Colonic mucosa (tissue), 4 donors: ENCODE measurements around the gene FTO. TPM values are rescaled to one million over a fixed set of nuclear protein-coding genes. Genes with fewer than 3 reads are reported as not detected.

Experiments
- DNase-seq: peaks from one replicate; pipeline ENCODE4 v3.0.0-alpha.2; 2020
- H3K27ac ChIP-seq: fragments of 200-600 bp; one replicate; pipeline ENCODE4 v1.8.0; 2021
- H3K27me3 ChIP-seq: fragments of 200-600 bp; one replicate; pipeline ENCODE4 v1.8.0; 2021
- H3K36me3 ChIP-seq: fragments of 200-600 bp; one replicate; pipeline ENCODE4 v1.8.0; 2021
- H3K4me1 ChIP-seq: fragments of 200-600 bp; one replicate; pipeline ENCODE4 v1.8.0; 2021; ENCODE audit warnings: mild to moderate bottlenecking
- H3K4me3 ChIP-seq: fragments of 200-600 bp; one replicate; pipeline ENCODE4 v1.8.0; 2021
- H3K9ac ChIP-seq, 2 donors: one replicate each; pipeline ENCODE4 v1.7.0; 2013; ENCODE audit warnings: control low read depth in 2 of 2, low read depth in 2 of 2, low read length in 2 of 2
- H3K9me3 ChIP-seq: fragments of 200-600 bp; one replicate; pipeline ENCODE4 v1.8.0; 2021
- intact Hi-C: fragments of 100-400 bp; cut with DNase I; formaldehyde crosslinking; loops from one replicate; pipeline ENCODE4 v1.14.1; 2022
- total RNA-seq, 2 donors: library from RNA; stranded (reverse); fragmentation: NEBNext Ultra II Directional in 1 of 2; extraction: Animal tissue kit (Norgen Biotek cat#: 25700) in 1 of 2; gene quantifications; one replicate each; pipeline ENCODE4 v1.2.1, GENCODE V29; 2021
- TF ChIP-seq, protein P1 (sequence below): fragments of 200-600 bp; IDR thresholded peaks from one replicate; pipeline ENCODE4 v1.8.0; 2022; ENCODE audit warnings: antibody characterized with exemption, mild to moderate bottlenecking
- donor health status: healthy.
- donor health status: DM: no; HTN: no; CAD: no.
- donor health status: DM: no; HTN: no; CAD: no.

The FTO gene
- total RNA-seq, 2 donors from 2014 or later: 38.3 to 39.2 TPM

DNA sequence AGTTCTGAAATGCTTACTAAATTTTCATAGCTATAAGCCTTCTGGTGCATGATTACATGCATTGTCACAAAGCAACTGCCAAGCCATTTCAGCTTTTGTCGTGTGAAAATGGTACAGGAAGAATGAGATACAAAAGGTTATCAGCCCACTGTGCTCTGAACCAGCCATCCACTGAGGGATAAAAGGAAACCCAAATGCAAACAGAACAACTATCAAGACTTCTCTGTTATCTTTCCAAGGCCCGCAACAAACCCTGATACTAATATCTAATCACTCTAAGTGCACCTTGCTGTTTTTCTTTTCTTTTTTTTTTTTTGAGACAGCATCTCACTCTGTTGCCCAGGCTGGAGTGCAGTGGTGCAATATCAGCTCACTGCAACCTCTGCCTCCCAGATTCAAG lies 109.0 kb downstream of the FTO start:
- Histone ChIP-seq H3K4me3 (no peak overlapping the region), H3K9ac (no peak overlapping the region), H3K36me3 (no peaks in the 10 kb centered on the region), H3K4me1 (peaks cover 4% of the 10 kb centered on the region), H3K27me3 (no peaks in the 10 kb centered on the region), H3K9me3 (no peaks in the 10 kb centered on the region), H3K27ac (no peak overlapping the region)
- TF ChIP-seq, protein P1, sequence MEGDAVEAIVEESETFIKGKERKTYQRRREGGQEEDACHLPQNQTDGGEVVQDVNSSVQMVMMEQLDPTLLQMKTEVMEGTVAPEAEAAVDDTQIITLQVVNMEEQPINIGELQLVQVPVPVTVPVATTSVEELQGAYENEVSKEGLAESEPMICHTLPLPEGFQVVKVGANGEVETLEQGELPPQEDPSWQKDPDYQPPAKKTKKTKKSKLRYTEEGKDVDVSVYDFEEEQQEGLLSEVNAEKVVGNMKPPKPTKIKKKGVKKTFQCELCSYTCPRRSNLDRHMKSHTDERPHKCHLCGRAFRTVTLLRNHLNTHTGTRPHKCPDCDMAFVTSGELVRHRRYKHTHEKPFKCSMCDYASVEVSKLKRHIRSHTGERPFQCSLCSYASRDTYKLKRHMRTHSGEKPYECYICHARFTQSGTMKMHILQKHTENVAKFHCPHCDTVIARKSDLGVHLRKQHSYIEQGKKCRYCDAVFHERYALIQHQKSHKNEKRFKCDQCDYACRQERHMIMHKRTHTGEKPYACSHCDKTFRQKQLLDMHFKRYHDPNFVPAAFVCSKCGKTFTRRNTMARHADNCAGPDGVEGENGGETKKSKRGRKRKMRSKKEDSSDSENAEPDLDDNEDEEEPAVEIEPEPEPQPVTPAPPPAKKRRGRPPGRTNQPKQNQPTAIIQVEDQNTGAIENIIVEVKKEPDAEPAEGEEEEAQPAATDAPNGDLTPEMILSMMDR: no peak
- intact Hi-C loops: no loop called here
- DNase-seq: no peak

DNA sequence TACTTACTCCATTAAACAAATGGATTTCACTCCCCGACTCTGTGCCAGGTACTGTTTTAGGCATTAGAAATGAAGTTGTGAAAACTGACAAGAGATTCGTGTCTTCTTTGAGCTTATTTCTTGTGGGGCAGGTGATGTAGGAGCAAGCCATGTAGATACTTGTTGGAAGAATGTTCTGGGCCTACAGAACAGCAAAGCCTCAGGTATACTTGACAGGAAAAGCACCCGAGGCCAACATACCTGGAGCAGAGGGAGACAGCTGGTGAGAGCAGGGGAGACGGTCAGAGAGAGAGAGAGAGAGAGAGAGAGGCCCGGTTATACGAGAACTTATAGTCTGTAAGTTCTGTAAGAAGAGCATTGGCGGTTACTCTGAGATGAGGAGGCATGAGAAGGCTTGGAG lies 110.8 kb downstream of the FTO start:
- Histone ChIP-seq H3K4me1 (peaks cover 4% of the 10 kb centered on the region), H3K27ac (no peak overlapping the region), H3K9me3 (no peaks in the 10 kb centered on the region), H3K27me3 (no peaks in the 10 kb centered on the region), H3K36me3 (no peaks in the 10 kb centered on the region), H3K9ac (no peak overlapping the region), H3K4me3 (no peak overlapping the region)
- TF ChIP-seq, protein P1: no peak
- DNase-seq: no peak
- intact Hi-C loops: no loop called here

DNA sequence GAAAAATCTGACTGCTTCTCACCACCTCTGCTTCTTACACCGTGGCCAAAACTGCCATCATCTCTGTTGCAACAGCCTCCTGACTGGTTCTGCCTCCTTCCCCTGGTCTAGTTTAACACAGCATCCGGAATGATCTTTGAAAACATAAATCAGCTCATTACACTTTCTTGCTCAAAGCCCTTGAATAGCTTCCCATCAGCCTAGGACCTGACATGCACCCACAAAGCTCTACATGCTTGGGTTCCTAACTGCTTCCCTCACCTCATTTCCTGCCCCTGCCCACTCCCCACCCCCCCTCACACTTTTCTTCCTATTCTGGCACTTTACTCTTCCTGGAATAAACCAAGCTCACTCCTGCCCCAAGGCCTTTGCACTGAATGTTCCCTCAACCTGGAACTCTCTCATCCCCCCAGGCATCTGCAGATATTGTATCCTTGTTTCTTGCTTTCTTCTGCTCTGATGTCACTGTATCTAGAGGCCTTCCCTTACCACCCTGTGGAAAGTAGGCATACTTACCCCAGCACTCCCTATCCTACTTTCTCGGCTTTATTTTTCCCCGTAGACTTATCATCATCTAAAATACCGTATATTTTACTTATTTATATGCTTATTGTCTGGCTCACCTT lies 112.4 kb downstream of the FTO start:
- Histone ChIP-seq H3K9ac (no peak overlapping the region), H3K4me3 (no peak overlapping the region), H3K4me1 (peaks cover 4% of the 10 kb centered on the region), H3K36me3 (no peaks in the 10 kb centered on the region), H3K27me3 (no peaks in the 10 kb centered on the region), H3K9me3 (no peaks in the 10 kb centered on the region), H3K27ac (no peak overlapping the region)
- DNase-seq: no peak
- TF ChIP-seq, protein P1: no peak
- intact Hi-C loops: no loop called here

DNA sequence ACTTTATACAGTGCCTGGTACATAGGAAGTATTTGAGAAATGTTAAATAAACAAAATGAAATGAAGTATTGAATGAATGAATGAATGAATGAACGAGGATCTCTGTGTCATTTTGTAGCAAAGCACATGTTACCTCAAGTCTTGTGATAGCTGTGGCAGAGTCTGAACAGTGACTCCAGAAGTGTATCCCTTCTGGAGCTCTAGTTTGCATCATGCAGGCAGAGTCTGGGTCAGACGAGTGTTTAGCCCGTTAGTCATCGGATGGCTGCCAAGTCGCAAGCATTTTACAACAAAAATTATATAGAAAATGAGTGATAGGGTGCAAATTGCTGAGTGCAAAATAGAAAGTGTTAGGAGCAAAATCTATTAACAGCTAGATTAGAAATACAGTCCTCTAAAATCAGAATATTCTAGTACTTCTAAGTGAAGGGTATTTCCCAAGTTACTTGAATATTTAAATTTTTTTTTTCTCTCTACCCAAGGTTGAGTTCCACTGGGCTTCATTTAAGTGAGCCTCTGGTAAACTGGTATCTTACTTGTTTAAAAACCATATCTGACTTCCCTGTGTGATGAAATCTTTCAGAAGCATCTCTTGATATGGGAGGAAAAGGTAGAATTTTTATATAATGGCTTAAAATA lies 113.3 kb downstream of the FTO start:
- no peak overlapping the region for H3K27ac ChIP-seq
- TF ChIP-seq, protein P1: no peak

DNA sequence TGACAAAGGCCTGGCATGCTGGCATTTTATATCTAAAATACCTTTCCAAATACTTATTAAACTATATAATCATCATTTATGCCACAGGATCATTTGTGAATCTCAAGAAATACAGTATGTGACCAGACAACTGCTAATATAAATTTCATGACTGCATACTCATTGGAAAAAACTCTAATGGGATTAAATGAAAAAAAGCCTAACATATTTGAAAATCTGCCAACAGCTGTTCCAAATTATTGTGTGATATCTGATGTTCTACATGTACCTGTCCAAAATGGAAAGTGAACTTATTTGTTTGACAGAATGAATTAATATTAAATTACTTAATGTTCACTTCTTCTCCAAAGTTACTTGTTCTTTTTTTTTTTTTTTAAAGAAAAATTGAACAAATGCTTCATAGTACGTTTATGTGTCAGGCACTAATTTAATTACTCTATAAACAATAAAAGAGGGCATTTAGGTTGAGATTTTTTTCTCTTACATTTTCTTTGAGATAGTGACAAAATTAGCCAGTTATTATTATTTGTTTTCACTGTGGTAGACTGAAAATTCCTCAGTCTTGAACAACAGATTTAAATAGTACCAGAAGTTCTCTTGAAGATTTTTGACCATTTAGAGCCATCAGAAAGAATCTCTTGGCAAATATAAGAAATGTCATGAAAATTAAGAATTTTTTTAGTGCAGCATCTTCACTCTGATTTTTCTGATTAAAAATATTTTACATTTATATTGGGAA lies 114.0 kb downstream of the FTO start:
- Histone ChIP-seq H3K27me3 (no peaks in the 10 kb centered on the region), H3K9me3 (no peaks in the 10 kb centered on the region), H3K36me3 (no peaks in the 10 kb centered on the region), H3K27ac (no peak overlapping the region), H3K9ac (no peak overlapping the region), H3K4me3 (no peak overlapping the region), H3K4me1 (peaks cover 4% of the 10 kb centered on the region)
- TF ChIP-seq, protein P1: no peak
- DNase-seq: no peak
- intact Hi-C loops: no loop called here

More for the DNA sequence above, 113.3 kb downstream of the FTO start:
- Histone ChIP-seq H3K27me3 (no peaks in the 10 kb centered on the region), H3K9ac (no peak overlapping the region), H3K4me1 (peaks cover 4% of the 10 kb centered on the region), H3K36me3 (no peaks in the 10 kb centered on the region), H3K4me3 (no peak overlapping the region), H3K9me3 (no peaks in the 10 kb centered on the region)
- no peak for DNase-seq
- intact Hi-C loops: no loop called here
